Neural cell (in vitro differentiated cells): Measurements from ENCODE around the gene MAD1L1. TPM values are rescaled to one million over a fixed set of nuclear protein-coding genes. Genes with fewer than 3 reads are reported as not detected.

Source experiments
- H2AFZ ChIP-seq: fragments of 200-600, 300-800 bp; sonication (generic), shearing (Covaris generic); 2 replicates; pipeline ENCODE4 v1.6.0; 2014; ENCODE audit warnings: low read depth, mild to moderate bottlenecking, antibody characterized with exemption, low read length, moderate library complexity
- H3F3A ChIP-seq: fragments of 200-600 bp; shearing (Covaris generic); 2 replicates; pipeline ENCODE4 v1.6.1; 2016; ENCODE audit warnings: mild to moderate bottlenecking, moderate library complexity, mixed read lengths, antibody characterized with exemption, low read length; ENCODE audit not compliant: insufficient read depth, poor library complexity, severe bottlenecking
- H3K27ac ChIP-seq: fragments of 200-600, 300-800 bp; sonication (generic), shearing (Covaris generic); 2 replicates; pipeline ENCODE4 v1.5.1; 2014; ENCODE audit warnings: mild to moderate bottlenecking, low read length, moderate library complexity
- H3K27me3 ChIP-seq: fragments of 300-800, 200-600 bp; sonication (generic), shearing (Covaris generic); 2 replicates; pipeline ENCODE4 v1.6.0; 2014; ENCODE audit warnings: mild to moderate bottlenecking, low read depth, low read length, moderate library complexity; ENCODE audit not compliant: insufficient read depth
- H3K36me3 ChIP-seq: fragments of 300-800, 200-600 bp; sonication (generic), shearing (Covaris generic); 2 replicates; pipeline ENCODE4 v1.5.1; 2014; ENCODE audit warnings: mild to moderate bottlenecking, antibody characterized with exemption, low read length, moderate library complexity; ENCODE audit not compliant: insufficient read depth
- H3K4me2 ChIP-seq: fragments of 300-800, 200-600 bp; sonication (generic), shearing (Covaris generic); 2 replicates; pipeline ENCODE4 v1.6.0; 2014; ENCODE audit warnings: mild to moderate bottlenecking, low read length
- H3K4me3 ChIP-seq: fragments of 300-800, 200-600 bp; sonication (generic), shearing (Covaris generic); 2 replicates; pipeline ENCODE4 v1.5.1; 2014; ENCODE audit warnings: mild to moderate bottlenecking, low read length, moderate library complexity
- H3K79me2 ChIP-seq: fragments of 200-600 bp; shearing (Covaris generic); replicated peaks from 2 replicates; pipeline ENCODE4 v1.6.0; 2014; ENCODE audit warnings: mild to moderate bottlenecking, low read length, moderate library complexity; ENCODE audit not compliant: insufficient read depth
- H3K9ac ChIP-seq: fragments of 300-800, 200-600 bp; sonication (generic), shearing (Covaris generic); 2 replicates; pipeline ENCODE4 v1.6.1; 2016; ENCODE audit warnings: mild to moderate bottlenecking, low read length, mixed read lengths
- H3K9me2 ChIP-seq: fragments of 200-600 bp; shearing (Covaris generic); 2 replicates; pipeline ENCODE4 v1.6.1; 2016; ENCODE audit warnings: mild to moderate bottlenecking, low read length, mixed read lengths; ENCODE audit not compliant: insufficient read depth
- H3K9me3 ChIP-seq: fragments of 200-600, 300-800 bp; sonication (generic), shearing (Covaris generic); 2 replicates; pipeline ENCODE4 v1.6.1; 2016; ENCODE audit warnings: mild to moderate bottlenecking, mixed run types, low read length, moderate library complexity, mixed read lengths
- H4K20me1 ChIP-seq: fragments of 200-600 bp; shearing (Covaris generic); 2 replicates; pipeline ENCODE4 v1.6.1; 2016; ENCODE audit warnings: mild to moderate bottlenecking, mixed run types; ENCODE audit not compliant: insufficient read depth
- CTCF ChIP-seq: fragments of 450-650 bp; IDR thresholded peaks from 2 replicates; pipeline ENCODE4 v1.5.1; 2014; ENCODE audit warnings: antibody characterized with exemption, mild to moderate bottlenecking, moderate library complexity; ENCODE audit not compliant: poor library complexity, severe bottlenecking
- EP300 ChIP-seq: fragments of 450-650 bp; conservative IDR thresholded peaks from 2 replicates; pipeline ENCODE4 v1.6.1; 2014; ENCODE audit warnings: antibody characterized with exemption, mild to moderate bottlenecking, moderate library complexity; ENCODE audit not compliant: poor library complexity, severe bottlenecking
- EZH2 ChIP-seq: fragments of 200-600, 300-800 bp; shearing (Covaris generic), sonication (generic); IDR thresholded peaks from 2 replicates; pipeline ENCODE4 v1.6.1; 2014; ENCODE audit warnings: antibody characterized with exemption, low read length, borderline replicate concordance, mild to moderate bottlenecking; ENCODE audit not compliant: insufficient read depth, poor library complexity, severe bottlenecking
- MXI1 ChIP-seq: fragments of 450-650 bp; conservative IDR thresholded peaks from 2 replicates; pipeline ENCODE4 v1.6.1; 2014; ENCODE audit warnings: antibody characterized with exemption, mild to moderate bottlenecking; ENCODE audit not compliant: poor library complexity, severe bottlenecking
- POLR2AphosphoS5 ChIP-seq: IDR thresholded peaks from 2 replicates; pipeline ENCODE4 v1.6.1; 2012
- RAD21 ChIP-seq: fragments of 450-650 bp; conservative IDR thresholded peaks from 2 replicates; pipeline ENCODE4 v1.6.1; 2014; ENCODE audit warnings: antibody characterized with exemption, mild to moderate bottlenecking, moderate library complexity
- REST ChIP-seq: IDR thresholded peaks from 2 replicates; pipeline ENCODE4 v1.6.1; 2012; ENCODE audit warnings: borderline replicate concordance
- SMC3 ChIP-seq: fragments of 450-650 bp; conservative IDR thresholded peaks from 2 replicates; pipeline ENCODE4 v1.6.1; 2014; ENCODE audit warnings: antibody characterized with exemption, mild to moderate bottlenecking, moderate library complexity; ENCODE audit not compliant: poor library complexity
- TAF1 ChIP-seq: IDR thresholded peaks from 2 replicates; pipeline ENCODE4 v1.6.1; 2012; ENCODE audit warnings: low read depth
- polyA plus RNA-seq: library from polyadenylated mRNA; depleted of rRNA; stranded (reverse); fragments of >200 nt; gene quantifications from 2 replicates; pipeline ENCODE4 v1.2.3, GENCODE V29; 2014

The MAD1L1 gene
- polyA plus RNA-seq, 1 donor from 2014 or later = 31.4 TPM

- H3K9me3 ChIP-seq = no peaks in the 10 kb centered on the region
- no peaks in the 10 kb centered on the region for H3K79me2 ChIP-seq
- H4K20me1 ChIP-seq = no peaks in the 10 kb centered on the region
- H3K36me3 ChIP-seq = peaks cover 4% of the 10 kb centered on the region
- H3K4me2 ChIP-seq = no peak overlapping the region
- no peaks in the 10 kb centered on the region for H3F3A ChIP-seq
- no peaks in the 10 kb centered on the region for H3K9me2 ChIP-seq
- H3K9ac ChIP-seq = no peak overlapping the region
- no peak overlapping the region for H2AFZ ChIP-seq
- no peak overlapping the region for H3K27ac ChIP-seq
- no peaks in the 10 kb centered on the region for H3K27me3 ChIP-seq
- no peak overlapping the region for H3K4me3 ChIP-seq
- TF ChIP-seq EP300 = no peak
Observed at GRCh38 chr7:1885465-1886226, 347.1 kb downstream of the MAD1L1 start.

GRCh38 chr7:1884583-1885350 lies 348.0 kb downstream of the MAD1L1 start:
- TF ChIP-seq SMC3 = no peak
- no peak for TF ChIP-seq CTCF
- TF ChIP-seq REST = no peak
- TF ChIP-seq EP300 = no peak
- TF ChIP-seq RAD21 = no peak
- no peak for TF ChIP-seq POLR2AphosphoS5
- no peak for TF ChIP-seq MXI1
- TF ChIP-seq TAF1 = no peak
- no peak for TF ChIP-seq EZH2
- no peaks in the 10 kb centered on the region for H3K79me2 ChIP-seq
- no peak overlapping the region for H3K4me3 ChIP-seq
- H3K9ac ChIP-seq = no peak overlapping the region
- no peaks in the 10 kb centered on the region for H4K20me1 ChIP-seq
- no peaks in the 10 kb centered on the region for H3K9me2 ChIP-seq
- H2AFZ ChIP-seq = no peak overlapping the region
- no peak overlapping the region for H3K4me2 ChIP-seq
- H3K36me3 ChIP-seq = peaks cover 4% of the 10 kb centered on the region
- H3F3A ChIP-seq = no peaks in the 10 kb centered on the region
- no peak overlapping the region for H3K27ac ChIP-seq
- H3K9me3 ChIP-seq = no peaks in the 10 kb centered on the region
- H3K27me3 ChIP-seq = no peaks in the 10 kb centered on the region
